Naive thymus-derived CD4-positive, alpha-beta T cell (primary cell): ENCODE data around the gene NOP16. TPM values are rescaled to one million over a fixed set of nuclear protein-coding genes. Genes with fewer than 3 reads are reported as not detected.

Source experiments
- ATAC-seq: fragments of 150-1000 bp; cut with Tn5 transposase; 2 replicates; pipeline ENCODE4 v1.10.0; 2021; ENCODE audit warnings: mild to moderate bottlenecking, moderate library complexity
- CTCF ChIA-PET: fragments of 350-600 bp; sonication (Branson Sonifier 250); formaldehyde crosslinking; loops from one replicate; lab custom pipeline; 2021; ENCODE audit warnings: antibody characterized with exemption; lab: Charles Lee
- POLR2A ChIA-PET: fragments of 350-600 bp; sonication (Branson Sonifier 250); formaldehyde crosslinking; loops from one replicate; lab custom pipeline; 2021; ENCODE audit warnings: antibody characterized with exemption, inconsistent platforms; lab: Charles Lee
- DNase-seq, 9 donors: peaks; one replicate each; pipeline versions ENCODE4 v3.0.0 to v3.0.0-alpha.2; 2020 to 2022; ENCODE audit warnings: mixed read lengths in 1 of 9
- H3K27ac ChIP-seq: one replicate; pipeline ENCODE4 v1.7.0; 2013; ENCODE audit warnings: mild to moderate bottlenecking, low read depth, low read length, moderate library complexity
- H3K27me3 ChIP-seq, 2 donors: one replicate each; pipeline ENCODE4 v1.7.0; 2013; ENCODE audit warnings: low read length in 2 of 2, mild to moderate bottlenecking in 2 of 2, moderate library complexity in 2 of 2; ENCODE audit not compliant: control insufficient read depth in 2 of 2, insufficient read depth in 2 of 2
- H3K36me3 ChIP-seq, 3 experiments: 1 replicate in 2 of 3; 2 replicates in 1 of 3; pipeline ENCODE4 v1.7.0; 2013; ENCODE audit warnings: low read length in 3 of 3, mild to moderate bottlenecking in 3 of 3, moderate library complexity in 1 of 3; ENCODE audit not compliant: insufficient read depth in 3 of 3, control insufficient read depth in 2 of 3
- H3K4me1 ChIP-seq, 2 donors: one replicate each; pipeline ENCODE4 v1.7.0; 2013; ENCODE audit warnings: low read length in 2 of 2, mild to moderate bottlenecking in 2 of 2, moderate library complexity in 1 of 2; ENCODE audit not compliant: control insufficient read depth in 2 of 2, insufficient read depth in 2 of 2
- H3K4me3 ChIP-seq: 2 replicates; pipeline ENCODE4 v1.7.0; 2013; ENCODE audit warnings: mild to moderate bottlenecking, low read length
- H3K9me3 ChIP-seq, 3 experiments: 1 replicate in 2 of 3; 2 replicates in 1 of 3; pipeline ENCODE4 v1.7.0; 2013; ENCODE audit warnings: low read length in 3 of 3; ENCODE audit not compliant: control insufficient read depth in 2 of 3
- H3K27ac Mint-ChIP-seq, 9 donors: one replicate each; pipeline ENCODE4 v1.8.0; 2020 to 2022; ENCODE audit warnings: mixed read lengths in 9 of 9, mild to moderate bottlenecking in 8 of 9, moderate library complexity in 5 of 9, inconsistent platforms in 2 of 9
- H3K27me3 Mint-ChIP-seq, 5 donors: one replicate each; pipeline ENCODE4 v1.8.0; 2021 to 2022; ENCODE audit warnings: mixed read lengths in 5 of 5, mild to moderate bottlenecking in 1 of 5
- H3K36me3 Mint-ChIP-seq, 5 donors: one replicate each; pipeline ENCODE4 v1.8.0; 2020 to 2022; ENCODE audit warnings: mixed read lengths in 5 of 5, mild to moderate bottlenecking in 3 of 5, inconsistent platforms in 1 of 5
- H3K4me1 Mint-ChIP-seq, 7 donors: one replicate each; pipeline ENCODE4 v1.8.0; 2020 to 2022; ENCODE audit warnings: mixed read lengths in 7 of 7, mild to moderate bottlenecking in 3 of 7, inconsistent platforms in 1 of 7
- H3K4me3 Mint-ChIP-seq, 10 donors: one replicate each; pipeline ENCODE4 v1.8.0; 2020 to 2022; ENCODE audit warnings: mild to moderate bottlenecking in 10 of 10, mixed read lengths in 10 of 10, moderate library complexity in 6 of 10, inconsistent platforms in 2 of 10
- H3K9me3 Mint-ChIP-seq, 11 donors: one replicate each; pipeline ENCODE4 v1.8.0; 2020 to 2022; ENCODE audit warnings: mixed read lengths in 11 of 11, mild to moderate bottlenecking in 4 of 11, inconsistent platforms in 1 of 11, moderate library complexity in 1 of 11
- intact Hi-C, 2 donors: fragments of 100-400 bp; cut with micrococcal nuclease; formaldehyde crosslinking; loops; one replicate each; pipeline ENCODE4 v1.15.1; 2023
- polyA plus RNA-seq, 2 donors: library from polyadenylated mRNA; unstranded; fragments of 300-500 nt; fragmentation: Illumina TruSeq; gene quantifications; one replicate each; pipeline ENCODE4 v1.2.3, GENCODE V29; 2021
- total RNA-seq, 6 experiments: library from RNA in 5 of 6; stranded (reverse) in 5 of 6; gene quantifications; 1 replicate in 5 of 6; 2 replicates in 1 of 6; pipeline ENCODE4 v1.2.3 and lab custom pipeline; 2021 to 2026

Gene NOP16
- total and polyA plus RNA-seq, 7 experiments from 2014 or later = 12.8 to 42.2 (median 22.3) TPM

GRCh38 chr5:176361437-176362232 is 26.8 kb downstream of the NOP16 start, which contains the start of gene KIAA1191:
Gene KIAA1191, minus strand, starts transcription at chr5:176361764. Its CDS starts 2,256 bp downstream, at chr5:176359508.
- ATAC-seq (peak; percentile 96), DNase-seq (peak; percentile 80 to 96 (median 93))
- intact Hi-C loops = loop anchor here (1.0 to 10.0 kb wide), 11 partner anchors 27 to 1843 kb away; partner anchors contain the start of genes FAF2 (in 2 of the 2), RNF44 (in 2 of the 2), SIMC1 (in 2 of the 2) and CLTB (in 1 of the 2)
- Histone ChIP-seq H3K4me1 (peaks cover 19 to 24% of the 10 kb centered on the region in 2 donors), H3K27me3 (no peaks in the 10 kb centered on the region), H3K27ac (peak within 1 kb of the TSS; percentile 80), H3K4me3 (peak within 1 kb of the TSS; percentile 82), H3K9me3 (no peaks in the 10 kb centered on the region), H3K36me3 (peaks cover 0 to 6% (median 5%) of the 10 kb centered on the region in 3 experiments)
- POLR2A ChIA-PET = interaction anchor here (0.6 to 3.7 kb wide), 18 partner anchors 8 to 860 kb away, joined by 3 to 53 read pairs (median 5); partner anchors contain the start of genes CDHR2, CLTB, FAF2 and HIGD2A
- no peaks in the 10 kb centered on the region for H3K27me3 Mint-ChIP-seq
- H3K36me3 Mint-ChIP-seq = peaks cover 0 to 10% (median 9%) of the 10 kb centered on the region in 5 donors
- peak within 1 kb of the TSS; percentile 93 to 99 (median 98) for H3K4me3 Mint-ChIP-seq
- no peaks in the 10 kb centered on the region for H3K9me3 Mint-ChIP-seq
- H3K27ac Mint-ChIP-seq = peak within 1 kb of the TSS; percentile 91 to 99 (median 94)
- CTCF ChIA-PET = interaction anchor here (0.6 to 1.2 kb wide), 5 partner anchors 27 to 701 kb away, joined by 3 to 4 read pairs (median 3); partner anchors contain the start of gene FAF2
- peaks cover 21 to 49% (median 38%) of the 10 kb centered on the region in 7 donors for H3K4me1 Mint-ChIP-seq

DNA sequence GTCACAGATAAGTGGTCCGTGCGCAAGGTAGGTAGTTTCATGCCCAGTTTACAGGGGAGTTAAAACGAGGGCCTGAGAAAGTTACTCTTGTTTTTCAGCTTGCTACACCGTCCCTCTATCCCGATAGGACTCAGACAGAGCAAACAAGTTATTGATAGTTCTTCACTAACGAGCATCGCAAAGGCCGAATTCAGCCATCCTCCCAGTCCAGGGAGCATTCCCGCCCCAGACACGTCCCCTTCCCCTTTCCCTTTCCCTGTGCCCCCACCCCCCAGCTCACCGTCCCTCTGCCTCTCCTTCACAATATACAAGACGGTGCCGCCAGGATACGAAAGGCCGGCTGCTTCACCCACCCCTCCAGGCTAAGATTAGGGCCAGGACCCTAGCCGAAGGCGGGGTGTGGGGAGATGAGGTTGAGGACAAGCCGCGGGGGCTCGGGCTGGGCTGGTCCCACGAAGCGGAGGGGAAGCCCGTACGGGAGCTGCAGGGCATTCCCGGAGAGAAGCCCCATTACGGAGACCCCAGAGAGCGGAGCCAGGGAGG is 27.4 kb downstream of the NOP16 start:
- CTCF ChIA-PET = interaction anchor here (1.1 to 1.2 kb wide), 3 partner anchors 9 to 177 kb away, joined by 3 to 7 read pairs (median 3); no protein-coding TSS in a partner anchor
- H3K27ac Mint-ChIP-seq = peak overlapping the region; percentile 91 to 99 (median 94)
- no peaks in the 10 kb centered on the region for H3K27me3 ChIP-seq
- peaks cover 21 to 50% (median 38%) of the 10 kb centered on the region in 7 donors for H3K4me1 Mint-ChIP-seq
- H3K4me3 ChIP-seq = peak overlapping the region; percentile 82
- no peaks in the 10 kb centered on the region for H3K9me3 Mint-ChIP-seq
- peak overlapping the region; percentile 80 for H3K27ac ChIP-seq
- H3K9me3 ChIP-seq = no peaks in the 10 kb centered on the region
- H3K4me1 ChIP-seq = peaks cover 19 to 20% of the 10 kb centered on the region in 2 donors
- H3K36me3 ChIP-seq = peaks cover 0 to 13% (median 5%) of the 10 kb centered on the region in 3 experiments
- POLR2A ChIA-PET = interaction anchor here (0.6 to 3.7 kb wide), 13 partner anchors 8 to 860 kb away, joined by 3 to 53 read pairs (median 6); partner anchors contain the start of genes CLTB, FAF2, HIGD2A and NOP16
- no peak for ATAC-seq
- peak in 2 of 9 donors; percentile 13 to 22 for DNase-seq
- peak overlapping the region; percentile 93 to 99 (median 98) for H3K4me3 Mint-ChIP-seq
- intact Hi-C loops = loop anchor here (1.0 to 10.0 kb wide), 10 partner anchors 27 to 1844 kb away; partner anchors contain the start of genes FAF2 (in 2 of the 2), RNF44 (in 2 of the 2), SIMC1 (in 2 of the 2) and HIGD2A (in 1 of the 2)
- no peaks in the 10 kb centered on the region for H3K27me3 Mint-ChIP-seq
- peaks cover 0 to 12% (median 9%) of the 10 kb centered on the region in 5 donors for H3K36me3 Mint-ChIP-seq

GRCh38 chr5:176359658-176360057 is 28.7 kb downstream of the NOP16 start:
- no peaks in the 10 kb centered on the region for H3K9me3 Mint-ChIP-seq
- H3K36me3 Mint-ChIP-seq = peaks cover 4 to 15% (median 12%) of the 10 kb centered on the region in 5 donors
- Histone ChIP-seq H3K27ac (peak overlapping the region; percentile 40), H3K4me1 (peaks cover 13 to 14% of the 10 kb centered on the region in 2 donors), H3K9me3 (no peaks in the 10 kb centered on the region), H3K36me3 (peaks cover 0 to 26% (median 9%) of the 10 kb centered on the region in 3 experiments), H3K4me3 (no peak overlapping the region), H3K27me3 (no peaks in the 10 kb centered on the region)
- peak overlapping the region; percentile 28 to 73 (median 59) for H3K27ac Mint-ChIP-seq
- ATAC-seq (no peak), DNase-seq (no peak)
- ChIA-PET CTCF (interaction anchor here (1.2 kb wide), 1 partner anchor 8 kb away, joined by 7 read pairs; no protein-coding TSS in a partner anchor), POLR2A (interaction anchor here (3.7 kb wide), 1 partner anchor 28 kb away, joined by 53 read pairs; the partner anchor contains the start of genes HIGD2A and NOP16)
- intact Hi-C loops = loop anchor here (2.0 to 10.0 kb wide), 5 partner anchors 122 to 1845 kb away; partner anchors contain the start of genes SIMC1 (in 2 of the 2), HNRNPAB (in 1 of the 2) and HRH2 (in 1 of the 2)
- H3K27me3 Mint-ChIP-seq = no peaks in the 10 kb centered on the region
- peak overlapping the region; percentile 55 to 96 (median 82) for H3K4me3 Mint-ChIP-seq
- peaks cover 25 to 59% (median 41%) of the 10 kb centered on the region in 7 donors for H3K4me1 Mint-ChIP-seq

DNA sequence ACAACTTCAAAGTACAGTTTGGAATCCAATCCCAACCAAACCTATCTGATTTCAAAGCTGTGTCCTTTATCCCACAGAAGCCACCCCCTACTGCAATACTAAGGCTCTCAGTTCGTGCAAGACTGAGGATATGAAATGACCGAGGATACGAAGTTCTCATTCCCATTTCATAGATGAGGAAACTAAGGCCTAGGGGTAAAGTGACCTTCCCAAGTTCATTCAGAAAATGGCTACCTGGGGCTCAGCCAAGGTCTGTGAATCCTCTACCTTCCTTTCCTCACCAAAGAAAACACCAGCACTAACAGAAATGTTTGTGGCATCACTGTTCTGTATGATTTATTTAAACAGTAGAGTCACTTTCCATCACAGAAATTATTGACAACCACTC is 32.2 kb downstream of the NOP16 start:
- DNase-seq (no peak), ATAC-seq (no peak)
- Mint-ChIP-seq H3K4me1 (peaks cover 21 to 57% (median 40%) of the 10 kb centered on the region in 7 donors), H3K4me3 (no peak overlapping the region), H3K27me3 (no peaks in the 10 kb centered on the region), H3K9me3 (no peaks in the 10 kb centered on the region), H3K36me3 (peaks cover 10 to 28% (median 20%) of the 10 kb centered on the region in 5 donors), H3K27ac (peak overlapping the region in 3 of 9 donors; percentile 41 to 52 (median 48))
- H3K27me3 ChIP-seq = no peaks in the 10 kb centered on the region
- H3K27ac ChIP-seq = no peak overlapping the region
- peaks cover 5 to 6% of the 10 kb centered on the region in 2 donors for H3K4me1 ChIP-seq
- peaks cover 9 to 61% (median 29%) of the 10 kb centered on the region in 3 experiments for H3K36me3 ChIP-seq
- ChIA-PET POLR2A (no interaction called here), CTCF (no interaction called here)
- H3K4me3 ChIP-seq = no peak overlapping the region
- H3K9me3 ChIP-seq = no peaks in the 10 kb centered on the region
- intact Hi-C loops = no loop called here

DNA sequence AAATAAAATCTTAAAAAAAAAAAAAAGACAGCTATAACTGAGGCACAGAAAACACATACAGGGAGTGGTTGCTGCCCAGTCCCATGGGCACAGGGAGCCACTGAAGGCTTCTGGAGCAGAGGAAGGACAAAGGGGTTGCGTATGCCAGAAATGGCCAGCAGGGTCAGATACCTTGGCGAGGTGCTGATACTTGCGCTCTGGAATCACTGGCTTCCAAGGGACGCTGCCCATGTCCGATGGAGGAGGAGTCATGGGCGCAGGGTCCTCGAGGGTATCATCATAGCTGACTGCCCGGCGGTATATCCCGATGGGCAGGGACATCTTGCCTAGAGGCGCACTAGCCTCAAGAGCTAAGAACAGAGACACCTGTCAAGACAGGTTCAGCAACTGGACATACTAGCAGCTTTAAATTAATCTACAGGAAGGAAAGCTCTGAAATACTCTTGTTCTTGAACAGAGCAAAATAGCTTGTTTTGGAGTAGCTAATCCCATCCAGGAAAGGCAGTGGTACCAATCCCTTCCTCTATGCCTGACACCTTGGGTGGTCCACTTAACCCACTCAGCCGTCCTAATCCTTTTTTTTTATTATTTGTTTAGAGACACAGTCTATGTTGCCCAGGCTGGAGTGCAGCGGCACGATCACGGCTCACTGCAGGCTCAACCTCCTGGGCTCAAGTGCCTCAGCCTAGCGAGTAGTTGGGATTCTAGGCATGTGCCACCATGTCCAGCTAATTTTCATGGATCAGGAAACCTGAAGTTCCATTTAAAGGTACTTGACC is 32.8 kb downstream of the NOP16 start:
- H3K27ac Mint-ChIP-seq = peak overlapping the region in 4 of 9 donors; percentile 30 to 61 (median 43)
- Histone ChIP-seq H3K4me3 (no peak overlapping the region), H3K27ac (no peak overlapping the region), H3K27me3 (no peaks in the 10 kb centered on the region), H3K9me3 (no peaks in the 10 kb centered on the region), H3K36me3 (peaks cover 9 to 65% (median 29%) of the 10 kb centered on the region in 3 experiments), H3K4me1 (peaks cover 5 to 6% of the 10 kb centered on the region in 2 donors)
- no peak for ATAC-seq
- ChIA-PET POLR2A (interaction anchor here (0.6 kb wide), 2 partner anchors 23 to 62 kb away, joined by 3 read pairs; no protein-coding TSS in a partner anchor), CTCF (no interaction called here)
- no peaks in the 10 kb centered on the region for H3K9me3 Mint-ChIP-seq
- peaks cover 19 to 57% (median 40%) of the 10 kb centered on the region in 7 donors for H3K4me1 Mint-ChIP-seq
- no peaks in the 10 kb centered on the region for H3K27me3 Mint-ChIP-seq
- no peak for DNase-seq
- H3K4me3 Mint-ChIP-seq = no peak overlapping the region
- H3K36me3 Mint-ChIP-seq = peaks cover 10 to 30% (median 23%) of the 10 kb centered on the region in 5 donors
- intact Hi-C loops = no loop called here
